Loucy (cell line): ENCODE data around the gene HDGF.

Experiments used
- H2AFZ ChIP-seq: fragments of 200-600 bp; sonication (generic); 2 replicates; pipeline ENCODE4 v1.6.0; 2016; ENCODE audit warnings: antibody characterized with exemption, mild to moderate bottlenecking, low read length, moderate library complexity
- H3F3A ChIP-seq: fragments of 200-600 bp; 2 replicates; pipeline ENCODE4 v1.6.0; 2016; ENCODE audit warnings: antibody characterized with exemption, low read depth, mild to moderate bottlenecking
- H3K27me3 ChIP-seq: fragments of 200-600 bp; sonication (generic); 2 replicates; pipeline ENCODE4 v1.6.1; 2014; ENCODE audit warnings: low read length, mild to moderate bottlenecking; ENCODE audit not compliant: insufficient read depth, poor library complexity, severe bottlenecking
- H3K36me3 ChIP-seq: fragments of 200-600 bp; sonication (generic); 2 replicates; pipeline ENCODE4 v1.6.1; 2016; ENCODE audit warnings: low read length; ENCODE audit not compliant: insufficient read depth
- H3K4me1 ChIP-seq: fragments of 200-600 bp; sonication (generic); 2 replicates; pipeline ENCODE4 v1.5.1; 2014; ENCODE audit warnings: low read length, mild to moderate bottlenecking; ENCODE audit not compliant: insufficient read depth, poor library complexity, severe bottlenecking
- H3K4me2 ChIP-seq: fragments of 200-600 bp; sonication (generic); 2 replicates; pipeline ENCODE4 v1.6.0; 2014; ENCODE audit warnings: antibody characterized with exemption, low read length, low read depth, mild to moderate bottlenecking; ENCODE audit not compliant: poor library complexity, severe bottlenecking
- H3K4me3 ChIP-seq: fragments of 200-600 bp; sonication (generic); 2 replicates; pipeline ENCODE4 v1.5.1; 2014; ENCODE audit warnings: low read length, mild to moderate bottlenecking, mixed read lengths; ENCODE audit not compliant: poor library complexity, severe bottlenecking
- H3K79me2 ChIP-seq: fragments of 200-600 bp; sonication (generic); 2 replicates; pipeline ENCODE4 v1.6.1; 2014; ENCODE audit warnings: low read length; ENCODE audit not compliant: insufficient read depth
- H3K9ac ChIP-seq: fragments of 200-600 bp; sonication (generic); 2 replicates; pipeline ENCODE4 v1.6.0; 2014; ENCODE audit warnings: mild to moderate bottlenecking, low read depth, low read length, moderate library complexity; ENCODE audit not compliant: poor library complexity, severe bottlenecking
- H3K9me2 ChIP-seq: fragments of 200-600 bp; sonication (generic); replicated peaks from 2 replicates; pipeline ENCODE4 v1.6.1; 2016; ENCODE audit warnings: low read depth, low read length, mixed read lengths
- H3K9me3 ChIP-seq: fragments of 200-600 bp; sonication (generic); 2 replicates; pipeline ENCODE4 v1.6.1; 2014; ENCODE audit warnings: mild to moderate bottlenecking, antibody characterized with exemption, low read length, low read depth; ENCODE audit not compliant: insufficient read depth
- H4K20me1 ChIP-seq: fragments of 200-600 bp; sonication (generic); 2 replicates; pipeline ENCODE4 v1.6.0; 2014; ENCODE audit warnings: antibody characterized with exemption, low read length, mild to moderate bottlenecking; ENCODE audit not compliant: insufficient read depth, poor library complexity, severe bottlenecking
- EZH2phosphoT487 ChIP-seq: fragments of 200-600 bp; IDR thresholded peaks from 2 replicates; pipeline ENCODE4 v1.6.1; 2018; ENCODE audit warnings: antibody characterized with exemption, mild to moderate bottlenecking, moderate library complexity, borderline replicate concordance
- TF ChIP-seq, protein P1 (sequence below): fragments of 200-600 bp; sonication (generic); conservative IDR thresholded peaks from 2 replicates; pipeline ENCODE4 v1.5.1; 2014; ENCODE audit warnings: mild to moderate bottlenecking, antibody characterized with exemption, low read length

Gene HDGF

DNA sequence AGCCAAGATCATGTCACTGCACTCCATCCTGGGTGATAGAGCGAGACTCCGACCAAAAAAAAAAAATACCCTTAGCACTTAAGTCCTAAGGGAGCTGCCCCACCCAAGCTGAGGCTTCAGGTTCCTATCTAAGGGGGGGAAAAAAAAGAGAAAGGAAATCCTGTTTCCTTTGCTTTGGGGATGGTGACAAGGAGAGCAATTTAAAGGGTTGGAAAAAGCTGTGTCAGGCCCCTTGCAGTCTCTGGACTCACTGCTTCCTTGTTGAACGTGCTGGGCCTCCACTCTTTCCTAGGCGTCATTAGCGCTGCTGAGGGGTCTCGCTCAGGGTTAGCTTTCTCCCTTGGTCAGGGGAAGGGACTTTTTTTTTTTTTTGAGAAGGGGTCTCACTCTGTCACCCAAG is 34.0 kb upstream of the HDGF start:
- H3K36me3 ChIP-seq = peaks cover 75% of the 10 kb centered on the region
- no peaks in the 10 kb centered on the region for H3K9me2 ChIP-seq
- no peak overlapping the region for H3K4me3 ChIP-seq
- no peak for TF ChIP-seq EZH2phosphoT487
- TF ChIP-seq, protein P1, sequence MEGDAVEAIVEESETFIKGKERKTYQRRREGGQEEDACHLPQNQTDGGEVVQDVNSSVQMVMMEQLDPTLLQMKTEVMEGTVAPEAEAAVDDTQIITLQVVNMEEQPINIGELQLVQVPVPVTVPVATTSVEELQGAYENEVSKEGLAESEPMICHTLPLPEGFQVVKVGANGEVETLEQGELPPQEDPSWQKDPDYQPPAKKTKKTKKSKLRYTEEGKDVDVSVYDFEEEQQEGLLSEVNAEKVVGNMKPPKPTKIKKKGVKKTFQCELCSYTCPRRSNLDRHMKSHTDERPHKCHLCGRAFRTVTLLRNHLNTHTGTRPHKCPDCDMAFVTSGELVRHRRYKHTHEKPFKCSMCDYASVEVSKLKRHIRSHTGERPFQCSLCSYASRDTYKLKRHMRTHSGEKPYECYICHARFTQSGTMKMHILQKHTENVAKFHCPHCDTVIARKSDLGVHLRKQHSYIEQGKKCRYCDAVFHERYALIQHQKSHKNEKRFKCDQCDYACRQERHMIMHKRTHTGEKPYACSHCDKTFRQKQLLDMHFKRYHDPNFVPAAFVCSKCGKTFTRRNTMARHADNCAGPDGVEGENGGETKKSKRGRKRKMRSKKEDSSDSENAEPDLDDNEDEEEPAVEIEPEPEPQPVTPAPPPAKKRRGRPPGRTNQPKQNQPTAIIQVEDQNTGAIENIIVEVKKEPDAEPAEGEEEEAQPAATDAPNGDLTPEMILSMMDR = no peak
- H3F3A ChIP-seq = no peaks in the 10 kb centered on the region
- no peak overlapping the region for H3K9ac ChIP-seq
- H4K20me1 ChIP-seq = peaks cover 16% of the 10 kb centered on the region
- no peak overlapping the region for H3K4me2 ChIP-seq
- no peak overlapping the region for H2AFZ ChIP-seq
- no peaks in the 10 kb centered on the region for H3K27me3 ChIP-seq
- no peaks in the 10 kb centered on the region for H3K9me3 ChIP-seq
- H3K79me2 ChIP-seq = peaks cover 43% of the 10 kb centered on the region
- H3K4me1 ChIP-seq = no peaks in the 10 kb centered on the region

DNA sequence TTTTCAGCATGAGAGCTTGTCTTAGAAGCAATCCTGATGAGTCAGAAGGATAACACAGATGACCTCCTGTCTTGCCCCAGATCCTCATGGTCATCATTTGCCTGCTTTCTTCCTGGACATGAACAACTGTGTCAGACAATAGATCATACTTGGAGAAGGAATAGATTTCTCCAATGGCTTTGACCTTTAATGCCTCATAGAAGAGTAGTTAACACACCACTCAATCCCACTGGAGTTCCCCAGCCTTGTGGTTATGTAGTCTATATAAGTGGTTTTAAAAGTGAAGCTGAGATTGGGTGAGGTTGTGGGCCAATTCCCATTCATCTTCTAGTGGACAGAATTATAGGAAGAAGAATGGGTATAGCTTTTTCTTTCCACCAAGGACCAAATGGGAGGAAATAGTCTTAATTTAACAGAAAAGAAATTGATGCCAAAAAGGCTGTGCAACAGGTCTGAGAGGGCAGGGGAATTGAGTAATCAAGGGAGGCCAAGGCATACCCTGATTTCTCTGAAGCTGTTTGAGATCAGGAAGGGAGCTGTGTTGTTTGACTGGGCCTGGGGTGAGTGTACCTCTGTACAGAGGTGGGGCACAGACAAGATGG is 30.2 kb upstream of the HDGF start:
- Histone ChIP-seq H3K9me3 (no peaks in the 10 kb centered on the region), H3K4me3 (no peak overlapping the region), H3K4me1 (peaks cover 15% of the 10 kb centered on the region), H4K20me1 (peaks cover 38% of the 10 kb centered on the region), H3K4me2 (no peak overlapping the region), H3K36me3 (peaks cover 50% of the 10 kb centered on the region), H3K27me3 (no peaks in the 10 kb centered on the region), H3K9ac (no peak overlapping the region), H3K79me2 (peaks cover 68% of the 10 kb centered on the region), H3F3A (no peaks in the 10 kb centered on the region), H3K9me2 (no peaks in the 10 kb centered on the region), H2AFZ (no peak overlapping the region)
- TF ChIP-seq, protein P1 = no peak
- TF ChIP-seq EZH2phosphoT487 = no peak

DNA sequence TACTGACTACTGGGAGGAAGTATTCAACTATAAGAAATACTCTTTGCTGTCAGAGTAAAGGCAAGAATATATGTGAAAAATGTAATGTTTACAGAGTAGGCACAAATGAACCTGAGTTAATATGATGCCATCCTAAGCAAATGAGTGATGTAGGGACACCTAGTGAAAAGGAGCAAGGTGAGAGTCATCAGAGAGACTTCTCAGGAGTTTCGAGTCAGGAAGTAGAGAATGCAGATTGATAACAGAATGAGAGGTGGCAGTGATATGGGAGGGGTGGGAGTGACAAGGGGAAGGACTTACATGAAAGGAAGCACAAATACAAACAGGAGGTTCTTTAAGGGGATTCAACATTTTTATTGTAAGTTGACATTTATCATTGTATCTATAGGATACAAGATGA is 26.1 kb upstream of the HDGF start:
- Histone ChIP-seq H4K20me1 (peaks cover 66% of the 10 kb centered on the region), H3K9me2 (no peaks in the 10 kb centered on the region), H2AFZ (no peak overlapping the region), H3K4me1 (peaks cover 37% of the 10 kb centered on the region), H3F3A (no peaks in the 10 kb centered on the region), H3K9me3 (no peaks in the 10 kb centered on the region), H3K36me3 (peaks cover 19% of the 10 kb centered on the region; the same call in 1 of the 2 replicates), H3K9ac (peak overlapping the region; percentile 18), H3K4me2 (peak overlapping the region; percentile 57), H3K79me2 (peaks cover 95% of the 10 kb centered on the region), H3K4me3 (peak overlapping the region; percentile 2), H3K27me3 (no peaks in the 10 kb centered on the region)
- no peak for TF ChIP-seq EZH2phosphoT487
- TF ChIP-seq, protein P1 = no peak
